Psoas muscle (tissue), 8 donors: Measurements from ENCODE around the gene PPP2R5E. TPM values are rescaled to one million over a fixed set of nuclear protein-coding genes. Genes with fewer than 3 reads are reported as not detected.

Source experiments
- ATAC-seq, 4 donors: fragments of 200-7000 bp; cut with Tn5 transposase; one replicate each; pipeline ENCODE4 v1.9.1; 2020; ENCODE audit warnings: moderate library complexity in 3 of 4, mild to moderate bottlenecking in 2 of 4
- DNase-seq, 2 donors: peaks; one replicate each; pipeline ENCODE4 v3.0.0-alpha.2; 2020
- H3K27ac ChIP-seq: fragments of 200-600 bp; one replicate; pipeline ENCODE4 v1.8.0; 2022
- H3K27me3 ChIP-seq, 3 donors: fragments of 200-600 bp in 1 of 3; one replicate each; pipeline versions ENCODE4 v1.6.1 to v1.8.0; 2013 to 2022; ENCODE audit warnings: low read length in 2 of 3, mild to moderate bottlenecking in 2 of 3, moderate library complexity in 1 of 3; ENCODE audit not compliant: insufficient read depth in 3 of 3
- H3K36me3 ChIP-seq, 2 donors: fragments of 200-600 bp in 1 of 2; one replicate each; pipeline versions ENCODE4 v1.6.1 to v1.8.0; 2013 to 2022; ENCODE audit warnings: low read depth in 1 of 2, mild to moderate bottlenecking in 1 of 2, moderate library complexity in 1 of 2; ENCODE audit not compliant: insufficient read depth in 1 of 2
- H3K4me1 ChIP-seq: fragments of 200-600 bp; one replicate; pipeline ENCODE4 v1.8.0; 2022
- H3K4me3 ChIP-seq: fragments of 200-600 bp; one replicate; pipeline ENCODE4 v1.8.0; 2022; ENCODE audit warnings: mild to moderate bottlenecking
- H3K9me3 ChIP-seq: fragments of 200-600 bp; one replicate; pipeline ENCODE4 v1.8.0; 2022
- WGBS, 3 donors: extraction: QIAGEN DNeasy Blood & Tissue Kit; methylation state at CpG; one replicate each; pipeline versions ENCODE4 v1.1.6 to v1.1.7; 2013; 5-methylcytosine and 5-hydroxymethylcytosine counted together
- intact Hi-C, 2 donors: fragments of 100-400 bp; cut with DNase I; formaldehyde crosslinking; loops; one replicate each; pipeline versions ENCODE4 v1.11.0 to v1.14.2; 2022
- polyA plus RNA-seq, 3 donors: library from polyadenylated mRNA; stranded (reverse); fragments of 200-250 nt; gene quantifications; one replicate each; pipeline ENCODE4 v1.2.3, GENCODE V29; 2013
- total RNA-seq, 4 donors: library from RNA; stranded (reverse); fragmentation: NEBNext Ultra II Directional in 2 of 4; extraction: Animal tissue kit (Norgen Biotek cat#: 25700) in 2 of 4; gene quantifications; one replicate each; pipeline versions ENCODE4 v1.2.1 to v1.2.4, GENCODE V29; 2021 to 2023
- TF ChIP-seq, protein P1 (sequence below): fragments of 200-600 bp; IDR thresholded peaks from one replicate; pipeline ENCODE4 v1.8.0; 2022; ENCODE audit warnings: antibody characterized with exemption
- donor health status: healthy with polysubstance abuse.
- donor health status: DM: no; HTN: no; CAD: no; lungs with moderate emphysema.
- donor health status: Bipolar disorder and iron deficiency.
- donor health status: healthy.
- donor health status: DM: yes; HTN: yes; CAD: no.
- donor health status: DM: no; HTN: no; CAD: no.
- donor health status: DM: no; HTN: no; CAD: no.
- donor health status: DM: yes; HTN: yes; CAD: no.

The PPP2R5E gene
- total and polyA plus RNA-seq, 7 donors: 10.8 to 35.0 (median 29.3) TPM

DNA sequence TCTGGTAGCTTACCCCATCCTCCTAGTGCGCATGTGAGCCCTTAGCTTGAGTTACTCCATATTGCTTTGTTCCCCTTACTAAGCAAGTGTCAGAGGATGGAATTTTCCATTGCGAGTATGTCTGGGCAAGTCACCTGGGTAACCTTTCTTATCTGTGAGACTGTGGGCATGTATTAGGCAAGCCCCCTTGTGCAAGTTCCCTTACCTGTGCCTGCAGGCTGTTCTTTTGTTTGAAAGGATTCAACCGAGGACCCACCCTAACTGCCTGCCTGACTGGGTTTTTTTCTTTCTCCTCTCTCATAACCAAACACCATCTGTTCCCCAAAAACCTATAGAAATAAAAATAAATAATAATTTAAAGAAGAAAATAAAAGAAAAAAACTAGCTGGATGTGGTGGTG, 22.3 kb upstream of the PPP2R5E start:
- WGBS, 3 donors: 89 to 96% (median 91%) methylated on average over 3 of the region's 3 CpGs
- intact Hi-C loops: no loop called here
- Histone ChIP-seq H3K9me3 (no peaks in the 10 kb centered on the region), H3K27me3 (no peaks in the 10 kb centered on the region), H3K4me1 (no peaks in the 10 kb centered on the region), H3K4me3 (no peak overlapping the region), H3K27ac (no peak overlapping the region), H3K36me3 (no peaks in the 10 kb centered on the region)
- ATAC-seq (no peak), DNase-seq (no peak)
- TF ChIP-seq, protein P1, sequence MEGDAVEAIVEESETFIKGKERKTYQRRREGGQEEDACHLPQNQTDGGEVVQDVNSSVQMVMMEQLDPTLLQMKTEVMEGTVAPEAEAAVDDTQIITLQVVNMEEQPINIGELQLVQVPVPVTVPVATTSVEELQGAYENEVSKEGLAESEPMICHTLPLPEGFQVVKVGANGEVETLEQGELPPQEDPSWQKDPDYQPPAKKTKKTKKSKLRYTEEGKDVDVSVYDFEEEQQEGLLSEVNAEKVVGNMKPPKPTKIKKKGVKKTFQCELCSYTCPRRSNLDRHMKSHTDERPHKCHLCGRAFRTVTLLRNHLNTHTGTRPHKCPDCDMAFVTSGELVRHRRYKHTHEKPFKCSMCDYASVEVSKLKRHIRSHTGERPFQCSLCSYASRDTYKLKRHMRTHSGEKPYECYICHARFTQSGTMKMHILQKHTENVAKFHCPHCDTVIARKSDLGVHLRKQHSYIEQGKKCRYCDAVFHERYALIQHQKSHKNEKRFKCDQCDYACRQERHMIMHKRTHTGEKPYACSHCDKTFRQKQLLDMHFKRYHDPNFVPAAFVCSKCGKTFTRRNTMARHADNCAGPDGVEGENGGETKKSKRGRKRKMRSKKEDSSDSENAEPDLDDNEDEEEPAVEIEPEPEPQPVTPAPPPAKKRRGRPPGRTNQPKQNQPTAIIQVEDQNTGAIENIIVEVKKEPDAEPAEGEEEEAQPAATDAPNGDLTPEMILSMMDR: no peak

- intact Hi-C loops: no loop called here
- Histone ChIP-seq H3K4me3 (no peak overlapping the region), H3K9me3 (no peaks in the 10 kb centered on the region), H3K36me3 (no peaks in the 10 kb centered on the region), H3K4me1 (no peaks in the 10 kb centered on the region), H3K27ac (no peak overlapping the region), H3K27me3 (no peaks in the 10 kb centered on the region)
- WGBS, 3 donors: 14 to 17% (median 17%) methylated on average over 1 of the region's 1 CpG
- ATAC-seq (no peak), DNase-seq (no peak)
- TF ChIP-seq, protein P1: no peak
Observed at GRCh38 chr14:63564318-63564717, 21.1 kb upstream of the PPP2R5E start.

GRCh38 chr14:63563370-63564026, 20.3 kb upstream of the PPP2R5E start:
- no peak for ATAC-seq
- Histone ChIP-seq H3K27ac (no peak overlapping the region), H3K27me3 (no peaks in the 10 kb centered on the region), H3K9me3 (no peaks in the 10 kb centered on the region), H3K4me1 (no peaks in the 10 kb centered on the region), H3K4me3 (no peak overlapping the region), H3K36me3 (no peaks in the 10 kb centered on the region)
- TF ChIP-seq, protein P1: no peak
- intact Hi-C loops: no loop called here
- DNase-seq: no peak
- 77 to 82% (median 82%) methylated on average over 7 of the region's 7 CpGs for WGBS, 3 donors

- 82 to 92% (median 86%) methylated on average over 3 of the region's 3 CpGs for WGBS, 3 donors
- Histone ChIP-seq H3K27ac (no peak overlapping the region), H3K9me3 (no peaks in the 10 kb centered on the region), H3K27me3 (no peaks in the 10 kb centered on the region), H3K4me3 (no peak overlapping the region), H3K36me3 (no peaks in the 10 kb centered on the region), H3K4me1 (no peaks in the 10 kb centered on the region)
- ATAC-seq: no peak
- TF ChIP-seq, protein P1: no peak
- DNase-seq: no peak
- intact Hi-C loops: no loop called here
Observed at GRCh38 chr14:63562405-63562804, 19.2 kb upstream of the PPP2R5E start.

GRCh38 chr14:63555572-63555971, 12.4 kb upstream of the PPP2R5E start:
- TF ChIP-seq, protein P1: no peak
- Histone ChIP-seq H3K36me3 (no peaks in the 10 kb centered on the region), H3K27ac (no peak overlapping the region), H3K27me3 (no peaks in the 10 kb centered on the region), H3K4me3 (no peak overlapping the region), H3K9me3 (no peaks in the 10 kb centered on the region), H3K4me1 (no peaks in the 10 kb centered on the region)
- WGBS, 3 donors: 79 to 88% (median 83%) methylated on average over 7 of the region's 7 CpGs
- no peak for DNase-seq
- ATAC-seq: no peak
- intact Hi-C loops: no loop called here
